Body of pancreas (tissue), 4 donors: ENCODE data around the gene IFT122. TPM values are rescaled to one million over a fixed set of nuclear protein-coding genes. Genes with fewer than 3 reads are reported as not detected.

Source experiments
- ATAC-seq: fragments of 150-250 bp; one replicate; pipeline ENCODE4 v1.9.1; 2016
- DNase-seq, 4 donors: peaks; one replicate each; pipeline ENCODE4 v3.0.0-alpha.2; 2019
- H3K27ac ChIP-seq, 4 donors: fragments of 200-600 bp; sonication (generic); 1 replicate in 3 of 4; 2 replicates in 1 of 4; pipeline versions ENCODE4 v1.5.1 to v1.6.1; 2016 to 2019; ENCODE audit warnings: mild to moderate bottlenecking in 1 of 4, mixed read lengths in 1 of 4, moderate library complexity in 1 of 4
- H3K27me3 ChIP-seq, 2 donors: fragments of 200-600 bp; sonication (generic); one replicate each; pipeline ENCODE4 v1.6.0; 2016; ENCODE audit warnings: mild to moderate bottlenecking in 1 of 2
- H3K36me3 ChIP-seq, 2 donors: fragments of 200-600 bp; sonication (generic); replicated peaks in 1 of 2; 2 replicates each; pipeline ENCODE4 v1.5.1; 2016; ENCODE audit warnings: low read depth in 2 of 2; ENCODE audit not compliant: insufficient read depth in 1 of 2
- H3K4me1 ChIP-seq: fragments of 200-600 bp; sonication (generic); one replicate; pipeline ENCODE4 v1.6.0; 2016
- H3K4me3 ChIP-seq, 2 donors: fragments of 200-600 bp; sonication (generic); 1 replicate in 1 of 2; 2 replicates in 1 of 2; pipeline ENCODE4 v1.5.1; 2016 to 2019
- H3K9me3 ChIP-seq, 3 donors: fragments of 200-600 bp; sonication (generic); 1 replicate in 2 of 3; 2 replicates in 1 of 3; pipeline ENCODE4 v1.5.1; 2016
- CTCF ChIP-seq, 7 experiments: fragments of 450-650 bp in 4 of 7; fragments of 200-600 bp in 3 of 7; sonication (generic) in 3 of 7; IDR thresholded peaks; one replicate each; pipeline ENCODE4 v1.5.1; 2016 to 2019; ENCODE audit warnings: antibody characterized with exemption in 7 of 7
- POLR2A ChIP-seq, 3 donors: fragments of 450-650 bp; IDR thresholded peaks; one replicate each; pipeline ENCODE4 v1.6.1; 2016; ENCODE audit warnings: antibody characterized with exemption in 3 of 3, mild to moderate bottlenecking in 2 of 3
- WGBS, 2 donors: methylation state at CpG; one replicate each; pipeline ENCODE4 v1.1.5; 2017; 5-methylcytosine and 5-hydroxymethylcytosine counted together
- intact Hi-C: fragments of 100-400 bp; cut with DNase I; formaldehyde crosslinking; loops from one replicate; pipeline ENCODE4 v1.15.1; 2023
- total RNA-seq, 2 donors: library from RNA; depleted of rRNA; stranded (reverse); fragments of >200 nt; gene quantifications; one replicate each; pipeline ENCODE4 v1.1.0, GENCODE V29; 2016

The IFT122 gene
- total RNA-seq, 2 donors from 2014 or later: 10.5 to 34.8 TPM

GRCh38 chr3:129554356-129555152 is 114.5 kb downstream of the IFT122 start:
- H3K27ac ChIP-seq: no peak overlapping the region
- 51 to 67% methylated on average over 9 to 13 of the region's 13 CpGs for WGBS, 2 donors
- intact Hi-C loops: no loop called here

DNA sequence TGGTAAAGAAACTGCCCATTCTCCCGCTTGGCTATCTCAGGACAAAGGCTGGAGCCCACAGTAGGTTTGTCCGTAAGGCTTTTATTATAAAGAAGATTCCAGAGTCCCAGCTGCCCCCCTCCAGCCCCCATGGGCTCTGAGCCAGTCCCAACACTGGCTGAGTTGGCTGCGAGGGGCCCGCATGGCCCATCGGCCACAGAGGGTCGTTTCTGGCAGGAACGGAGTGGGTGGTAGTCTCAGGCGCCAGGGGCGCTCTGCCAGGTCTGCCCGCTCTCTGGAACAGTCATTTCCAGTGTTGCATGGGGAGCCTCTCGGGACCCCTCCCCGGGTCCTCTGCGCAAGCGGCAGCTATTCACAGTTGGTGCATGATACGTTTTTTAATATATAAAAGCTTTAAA is 115.1 kb downstream of the IFT122 start:
- Histone ChIP-seq H3K4me1 (peaks cover 11% of the 10 kb centered on the region), H3K36me3 (no peaks in the 10 kb centered on the region), H3K27me3 (no peaks in the 10 kb centered on the region), H3K27ac (no peak overlapping the region), H3K4me3 (no peak overlapping the region), H3K9me3 (no peaks in the 10 kb centered on the region)
- DNase-seq: no peak
- 68 to 77% methylated on average over 10 to 15 of the region's 15 CpGs for WGBS, 2 donors
- TF ChIP-seq CTCF (IDR thresholded peaks at IDR 0.05) (no peak), POLR2A (IDR thresholded peaks at IDR 0.05) (no peak)
- no peak for ATAC-seq
- intact Hi-C loops: no loop called here

More at GRCh38 chr3:129554356-129555152, 114.5 kb downstream of the IFT122 start:
- H3K36me3 ChIP-seq: no peaks in the 10 kb centered on the region
- ATAC-seq (no peak), DNase-seq (no peak)
- H3K4me1 ChIP-seq: peaks cover 11% of the 10 kb centered on the region
- no peak overlapping the region for H3K4me3 ChIP-seq
- H3K27me3 ChIP-seq: no peaks in the 10 kb centered on the region
- TF ChIP-seq CTCF (IDR thresholded peaks at IDR 0.05) (no peak), POLR2A (IDR thresholded peaks at IDR 0.05) (no peak)
- no peaks in the 10 kb centered on the region for H3K9me3 ChIP-seq

DNA sequence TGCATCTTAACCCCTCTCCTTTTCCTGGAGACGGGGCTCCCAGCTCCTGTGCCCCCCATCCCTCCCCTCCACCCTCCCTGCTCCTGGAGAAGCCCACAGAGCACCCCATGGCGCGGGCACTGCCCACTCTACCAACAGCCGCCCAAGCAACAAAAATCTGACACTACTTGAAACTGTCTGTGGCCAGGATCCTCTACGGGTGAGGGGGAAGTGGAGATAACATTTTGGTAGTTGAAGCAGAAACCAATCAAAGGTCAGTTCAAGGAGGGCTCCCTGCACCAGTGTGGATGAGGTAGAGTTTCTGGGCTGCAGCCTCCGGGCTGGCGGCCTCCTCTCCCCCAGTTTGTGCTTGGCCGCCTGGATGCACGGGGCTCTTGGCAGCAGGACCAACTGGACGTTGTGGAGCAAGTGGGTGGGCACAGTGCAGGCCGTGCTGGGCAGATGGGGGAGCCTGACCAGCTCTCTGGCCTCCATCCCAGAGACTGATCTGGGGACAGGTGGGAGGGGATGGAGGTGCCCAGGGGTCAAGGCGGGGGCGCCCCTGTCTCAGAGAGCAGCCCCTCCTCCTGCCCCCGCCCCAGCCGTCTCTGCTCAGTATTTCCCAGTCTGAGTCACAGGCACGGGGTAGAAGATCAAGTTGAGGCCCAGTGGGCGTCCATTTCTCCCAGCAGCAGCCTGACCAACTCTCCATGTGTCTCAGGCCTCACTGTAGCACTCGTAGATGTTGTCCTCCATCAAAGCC is 115.8 kb downstream of the IFT122 start:
- H3K27ac ChIP-seq: no peak overlapping the region

GRCh38 chr3:129556358-129556695 is 116.3 kb downstream of the IFT122 start:
- ATAC-seq (no peak), DNase-seq (no peak)
- peaks cover 11% of the 10 kb centered on the region for H3K4me1 ChIP-seq
- no peak overlapping the region for H3K27ac ChIP-seq
- 84 to 93% methylated on average over 10 to 11 of the region's 15 CpGs for WGBS, 2 donors
- H3K27me3 ChIP-seq: no peaks in the 10 kb centered on the region
- H3K4me3 ChIP-seq: no peak overlapping the region
- H3K9me3 ChIP-seq: no peaks in the 10 kb centered on the region
- no peak for TF ChIP-seq POLR2A (IDR thresholded peaks at IDR 0.05)
- no peak for TF ChIP-seq CTCF (IDR thresholded peaks at IDR 0.05)
- intact Hi-C loops: no loop called here
- no peaks in the 10 kb centered on the region for H3K36me3 ChIP-seq

More for the DNA sequence above, 115.8 kb downstream of the IFT122 start:
- Histone ChIP-seq H3K27me3 (no peaks in the 10 kb centered on the region), H3K9me3 (no peaks in the 10 kb centered on the region), H3K4me3 (no peak overlapping the region), H3K4me1 (peaks cover 11% of the 10 kb centered on the region), H3K36me3 (no peaks in the 10 kb centered on the region)
- TF ChIP-seq CTCF (IDR thresholded peaks at IDR 0.05): no peak
- TF ChIP-seq POLR2A (IDR thresholded peaks at IDR 0.05): no peak
- DNase-seq (no peak), ATAC-seq (no peak)
- intact Hi-C loops: no loop called here
- WGBS, 2 donors: 87 to 92% methylated on average over 5 to 18 of the region's 18 CpGs
